Measurements from ENCODE around the gene HS6ST2.
A peak's percentile ranks its signal among the peaks of the same experiment; 100 is the strongest.

Gene HS6ST2

DNA sequence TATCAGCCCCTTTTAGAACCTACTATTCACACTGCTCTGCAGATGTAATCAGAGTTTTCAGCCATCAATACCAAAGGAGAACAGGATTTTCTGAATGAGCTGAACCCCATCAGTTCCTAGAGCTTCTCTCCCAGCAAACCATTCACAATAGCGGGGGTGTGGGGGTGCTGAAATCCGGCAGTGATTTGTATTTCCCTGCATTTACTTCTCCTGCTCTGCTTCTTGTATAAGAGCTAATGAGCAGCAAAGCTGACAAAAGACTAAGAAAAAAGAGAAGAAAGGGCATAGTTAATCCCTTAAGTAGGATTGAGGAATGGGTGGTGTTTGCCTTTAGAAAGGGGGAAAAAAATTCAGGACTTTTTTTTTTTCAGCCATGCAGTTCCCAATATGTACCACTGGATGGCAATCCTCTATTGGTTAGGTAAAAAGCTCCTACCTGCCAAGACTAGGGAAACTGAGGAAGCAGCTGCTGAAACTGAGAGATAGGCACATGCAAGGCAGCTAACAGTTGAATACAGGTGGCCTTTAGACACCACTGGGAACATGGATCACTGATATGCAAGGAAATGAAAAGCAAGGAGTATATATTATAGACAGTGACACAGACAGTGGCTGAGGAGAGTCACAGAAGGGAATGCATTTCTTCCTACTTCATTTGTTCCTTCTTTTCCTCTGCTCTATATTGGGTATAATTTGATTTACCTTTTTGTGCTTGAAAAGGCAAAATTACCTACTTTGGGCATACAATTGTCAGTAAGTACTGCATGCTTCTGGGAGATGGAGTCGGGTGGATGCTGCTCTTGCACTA is 217.9 kb downstream of the HS6ST2 start:
- H3K27me3 ChIP-seq (ENCODE audit: insufficient read depth, low read length): no peaks in the 10 kb centered on the region

DNA sequence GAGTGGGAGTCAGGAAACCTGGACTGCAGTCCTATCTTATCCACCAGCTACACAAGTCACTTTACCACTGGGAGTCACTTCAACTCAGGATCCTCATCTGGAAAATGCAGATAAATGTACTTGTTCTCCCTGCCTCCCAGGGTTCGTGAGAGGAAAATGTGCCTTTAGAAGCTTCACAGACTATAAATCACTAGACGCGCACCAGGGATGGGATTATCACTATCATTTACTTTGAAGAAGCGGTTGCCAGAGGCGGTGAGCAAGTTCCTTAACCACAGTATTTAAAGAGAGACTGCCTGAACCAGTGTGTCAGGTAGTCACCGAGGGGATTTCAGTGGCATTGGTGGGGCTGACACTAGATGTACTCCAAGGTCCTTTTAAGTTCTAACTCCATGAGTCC is 219.5 kb downstream of the HS6ST2 start:
- TF ChIP-seq, protein P1, sequence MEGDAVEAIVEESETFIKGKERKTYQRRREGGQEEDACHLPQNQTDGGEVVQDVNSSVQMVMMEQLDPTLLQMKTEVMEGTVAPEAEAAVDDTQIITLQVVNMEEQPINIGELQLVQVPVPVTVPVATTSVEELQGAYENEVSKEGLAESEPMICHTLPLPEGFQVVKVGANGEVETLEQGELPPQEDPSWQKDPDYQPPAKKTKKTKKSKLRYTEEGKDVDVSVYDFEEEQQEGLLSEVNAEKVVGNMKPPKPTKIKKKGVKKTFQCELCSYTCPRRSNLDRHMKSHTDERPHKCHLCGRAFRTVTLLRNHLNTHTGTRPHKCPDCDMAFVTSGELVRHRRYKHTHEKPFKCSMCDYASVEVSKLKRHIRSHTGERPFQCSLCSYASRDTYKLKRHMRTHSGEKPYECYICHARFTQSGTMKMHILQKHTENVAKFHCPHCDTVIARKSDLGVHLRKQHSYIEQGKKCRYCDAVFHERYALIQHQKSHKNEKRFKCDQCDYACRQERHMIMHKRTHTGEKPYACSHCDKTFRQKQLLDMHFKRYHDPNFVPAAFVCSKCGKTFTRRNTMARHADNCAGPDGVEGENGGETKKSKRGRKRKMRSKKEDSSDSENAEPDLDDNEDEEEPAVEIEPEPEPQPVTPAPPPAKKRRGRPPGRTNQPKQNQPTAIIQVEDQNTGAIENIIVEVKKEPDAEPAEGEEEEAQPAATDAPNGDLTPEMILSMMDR (IDR thresholded peaks at IDR 0.05; ENCODE audit: low read length): no peak
- no peak for TF ChIP-seq EZH2 (IDR thresholded peaks at IDR 0.05; ENCODE audit: borderline replicate concordance, low read length)
- Histone ChIP-seq H3K36me3 (ENCODE audit: insufficient read depth, low read length) (no peaks in the 10 kb centered on the region), H3K9ac (ENCODE audit: low read length) (no peak overlapping the region), H3K4me2 (ENCODE audit: low read length) (no peak overlapping the region), H3K9me2 (ENCODE audit: low read depth, low read length) (no peaks in the 10 kb centered on the region), H3K79me2 (ENCODE audit: insufficient read depth, low read length) (no peaks in the 10 kb centered on the region), H3K4me1 (ENCODE audit: insufficient read depth, low read length, severe bottlenecking) (no peaks in the 10 kb centered on the region), H3K27me3 (ENCODE audit: insufficient read depth, low read length) (no peaks in the 10 kb centered on the region), H3K27ac (ENCODE audit: low read depth, low read length, poor library complexity, severe bottlenecking) (no peak overlapping the region), H4K20me1 (ENCODE audit: insufficient read depth, low read length) (no peaks in the 10 kb centered on the region), H3F3A (ENCODE audit: insufficient read depth, low read length) (no peaks in the 10 kb centered on the region), H2AFZ (ENCODE audit: low read length) (no peak overlapping the region), H3K9me3 (ENCODE audit: low read length) (no peaks in the 10 kb centered on the region), H3K4me3 (ENCODE audit: low read depth, low read length, poor library complexity, severe bottlenecking) (no peak overlapping the region)

More for the DNA sequence above, 217.9 kb downstream of the HS6ST2 start:
- no peaks in the 10 kb centered on the region for H3K36me3 ChIP-seq (ENCODE audit: insufficient read depth, low read length)
- H4K20me1 ChIP-seq (ENCODE audit: insufficient read depth, low read length): no peaks in the 10 kb centered on the region
- H3K9me3 ChIP-seq (ENCODE audit: low read length): no peaks in the 10 kb centered on the region
- H3K9me2 ChIP-seq (ENCODE audit: low read depth, low read length): no peaks in the 10 kb centered on the region
- no peaks in the 10 kb centered on the region for H3K79me2 ChIP-seq (ENCODE audit: insufficient read depth, low read length)
- no peaks in the 10 kb centered on the region for H3F3A ChIP-seq (ENCODE audit: insufficient read depth, low read length)
- H3K4me2 ChIP-seq (ENCODE audit: low read length): no peak overlapping the region
- H3K4me3 ChIP-seq (ENCODE audit: low read depth, low read length, poor library complexity, severe bottlenecking): no peak overlapping the region
- H3K9ac ChIP-seq (ENCODE audit: low read length): no peak overlapping the region
- H3K27ac ChIP-seq (ENCODE audit: low read depth, low read length, poor library complexity, severe bottlenecking): no peak overlapping the region
- H2AFZ ChIP-seq (ENCODE audit: low read length): no peak overlapping the region
- H3K4me1 ChIP-seq (ENCODE audit: insufficient read depth, low read length, severe bottlenecking): no peaks in the 10 kb centered on the region
- TF ChIP-seq, protein P1 (IDR thresholded peaks at IDR 0.05; ENCODE audit: low read length): peak; percentile 49
- no peak for TF ChIP-seq EZH2 (IDR thresholded peaks at IDR 0.05; ENCODE audit: borderline replicate concordance, low read length)

DNA sequence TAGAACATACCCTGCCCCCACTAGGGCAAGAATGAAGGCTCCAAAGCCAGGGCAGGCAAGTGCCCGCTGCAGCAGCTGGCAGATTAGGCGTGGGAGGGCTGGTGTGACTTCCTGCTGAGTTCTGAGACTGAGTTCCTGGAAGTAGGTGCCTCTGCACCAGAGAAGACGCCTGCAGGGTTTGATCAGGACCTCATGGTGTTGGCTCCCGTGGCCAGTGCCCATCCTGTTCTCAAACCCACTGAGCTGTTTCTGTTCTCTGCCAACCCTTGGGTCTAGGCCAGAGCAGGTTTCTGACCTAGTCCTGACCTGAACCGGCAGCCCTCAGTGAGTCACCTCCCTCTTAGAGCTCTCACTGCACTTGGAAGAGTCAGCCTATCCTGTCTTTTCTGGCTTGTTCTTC is 220.7 kb downstream of the HS6ST2 start:
- H3K36me3 ChIP-seq (ENCODE audit: insufficient read depth, low read length): no peaks in the 10 kb centered on the region
- no peaks in the 10 kb centered on the region for H3K9me3 ChIP-seq (ENCODE audit: low read length)
- no peaks in the 10 kb centered on the region for H3K9me2 ChIP-seq (ENCODE audit: low read depth, low read length)
- no peaks in the 10 kb centered on the region for H3F3A ChIP-seq (ENCODE audit: insufficient read depth, low read length)
- no peaks in the 10 kb centered on the region for H3K27me3 ChIP-seq (ENCODE audit: insufficient read depth, low read length)
- H3K9ac ChIP-seq (ENCODE audit: low read length): no peak overlapping the region
- no peaks in the 10 kb centered on the region for H3K4me1 ChIP-seq (ENCODE audit: insufficient read depth, low read length, severe bottlenecking)
- H4K20me1 ChIP-seq (ENCODE audit: insufficient read depth, low read length): no peaks in the 10 kb centered on the region
- H3K79me2 ChIP-seq (ENCODE audit: insufficient read depth, low read length): no peaks in the 10 kb centered on the region
- H2AFZ ChIP-seq (ENCODE audit: low read length): no peak overlapping the region
- no peak overlapping the region for H3K27ac ChIP-seq (ENCODE audit: low read depth, low read length, poor library complexity, severe bottlenecking)
- no peak overlapping the region for H3K4me3 ChIP-seq (ENCODE audit: low read depth, low read length, poor library complexity, severe bottlenecking)
- no peak for TF ChIP-seq EZH2 (IDR thresholded peaks at IDR 0.05; ENCODE audit: borderline replicate concordance, low read length)
- TF ChIP-seq, protein P1 (IDR thresholded peaks at IDR 0.05; ENCODE audit: low read length): no peak
- no peak overlapping the region for H3K4me2 ChIP-seq (ENCODE audit: low read length)
